Caco-2 (cell line): ENCODE results near the gene DNMBP. TPM values are rescaled to one million over a fixed set of nuclear protein-coding genes. Genes with fewer than 3 reads are reported as not detected.
"Not testable (repeated sequence)": the region's sequence is repeated elsewhere in the genome, so short reads cannot be mapped to it uniquely, and the experiment has no call there.

Source experiments
- BruUV-seq: library from RNA; stranded (reverse); fragments of 400-500 nt; replicated peaks from 2 replicates; lab custom pipeline; 2021; lab: Mats Ljungman, UMichigan
- CTCF ChIA-PET: fragments of 300-600 bp; sonication (Branson Sonifier 250); formaldehyde crosslinking; loops from one replicate; lab custom pipeline; 2022; ENCODE audit warnings: antibody characterized with exemption; lab: Charles Lee
- POLR2A ChIA-PET: fragments of 300-600 bp; sonication (Branson Sonifier 250); formaldehyde crosslinking; loops from one replicate; lab custom pipeline; 2022; ENCODE audit warnings: antibody characterized with exemption; lab: Charles Lee
- DNase-seq, 2 experiments: peaks; one replicate each; pipeline versions ENCODE4 v3.0.0 to v3.0.0-alpha.2; 2020 to 2022
- H3K27me3 ChIP-seq: replicated peaks from 2 replicates; pipeline ENCODE4 v1.6.0; 2011; ENCODE audit warnings: low read length; ENCODE audit not compliant: control insufficient read depth, insufficient read depth
- H3K36me3 ChIP-seq: 2 replicates; pipeline ENCODE4 v1.5.1; 2011; ENCODE audit warnings: low read length; ENCODE audit not compliant: control insufficient read depth, insufficient read depth
- H3K4me1 ChIP-seq: fragments of 250-450 bp; sonication (Bioruptor Pico); 2 replicates; pipeline ENCODE4 v1.5.1; 2020; ENCODE audit warnings: mild to moderate bottlenecking
- H3K4me3 ChIP-seq: 2 replicates; pipeline ENCODE4 v1.5.1; 2011; ENCODE audit warnings: low read depth, mild to moderate bottlenecking, control low read depth, low read length
- H3K9me3 ChIP-seq: fragments of 250-450 bp; sonication (Bioruptor Pico); 2 replicates; pipeline ENCODE4 v1.5.1; 2020; ENCODE audit warnings: mild to moderate bottlenecking, moderate library complexity
- H3K27ac Mint-ChIP-seq: one replicate; pipeline ENCODE4 v1.8.0; 2022; ENCODE audit warnings: mixed read lengths; ENCODE audit not compliant: unreplicated experiment
- H3K27me3 Mint-ChIP-seq: one replicate; pipeline ENCODE4 v1.8.0; 2022; ENCODE audit warnings: mixed read lengths; ENCODE audit not compliant: insufficient read depth, unreplicated experiment
- H3K36me3 Mint-ChIP-seq: one replicate; pipeline ENCODE4 v1.8.0; 2022; ENCODE audit warnings: mild to moderate bottlenecking, mixed read lengths; ENCODE audit not compliant: insufficient read depth, unreplicated experiment
- H3K4me1 Mint-ChIP-seq: one replicate; pipeline ENCODE4 v1.8.0; 2022; ENCODE audit warnings: low read depth, mixed read lengths; ENCODE audit not compliant: unreplicated experiment
- H3K4me3 Mint-ChIP-seq: one replicate; pipeline ENCODE4 v1.8.0; 2022; ENCODE audit warnings: mild to moderate bottlenecking, moderate library complexity, mixed read lengths; ENCODE audit not compliant: unreplicated experiment
- H3K9me3 Mint-ChIP-seq: one replicate; pipeline ENCODE4 v1.8.0; 2022; ENCODE audit warnings: mixed read lengths; ENCODE audit not compliant: unreplicated experiment
- CTCF ChIP-seq, 2 experiments: fragments of 200-600 bp in 1 of 2; IDR thresholded peaks; 1 replicate in 1 of 2; 2 replicates in 1 of 2; pipeline versions ENCODE4 v1.5.1 to v1.8.0; 2011 to 2022; ENCODE audit warnings: antibody characterized with exemption in 1 of 2, control low read depth in 1 of 2, inconsistent platforms in 1 of 2, low read depth in 1 of 2, low read length in 1 of 2, mild to moderate bottlenecking in 1 of 2, moderate library complexity in 1 of 2; ENCODE audit not compliant: insufficient read depth in 1 of 2, severe bottlenecking in 1 of 2, unreplicated experiment in 1 of 2
- intact Hi-C: fragments of 100-400 bp; cut with micrococcal nuclease; formaldehyde crosslinking; loops from one replicate; pipeline ENCODE4 v1.10.0; 2022; ENCODE audit not compliant: unreplicated experiment
- total RNA-seq: library from RNA; stranded (reverse); gene quantifications from 2 replicates; pipeline ENCODE4 v1.2.3, GENCODE V29; 2022

DNMBP gene
- total RNA-seq, 1 experiment from 2014 or later = 30.6 TPM

- Mint-ChIP-seq H3K27ac (no peak overlapping the region), H3K27me3 (no peaks in the 10 kb centered on the region), H3K9me3 (peaks cover 24% of the 10 kb centered on the region), H3K36me3 (peaks cover 23% of the 10 kb centered on the region), H3K4me3 (no peak overlapping the region), H3K4me1 (no peaks in the 10 kb centered on the region)
- DNase-seq = no peak
- intact Hi-C loops = no loop called here
- Histone ChIP-seq H3K9me3 (peaks cover 14% of the 10 kb centered on the region; the same call in 1 of the 2 replicates), H3K4me3 (no peak overlapping the region), H3K4me1 (no peaks in the 10 kb centered on the region), H3K36me3 (no peaks in the 10 kb centered on the region), H3K27me3 (no peaks in the 10 kb centered on the region)
- no TSS peak for BruUV-seq
- TF ChIP-seq CTCF (IDR thresholded peaks at IDR 0.05; ENCODE audit: insufficient read depth in 1 of 2, low read depth in 1 of 2, low read length in 1 of 2, severe bottlenecking in 1 of 2, unreplicated experiment in 1 of 2) = no peak
- CTCF ChIA-PET = interaction anchor here (0.6 kb wide), 1 partner anchor 516 kb away, joined by 3 read pairs; no protein-coding TSS in a partner anchor
- POLR2A ChIA-PET = no interaction called here
Measured at GRCh38 chr10:99952799-99953198, 56.9 kb downstream of the DNMBP start.

DNA sequence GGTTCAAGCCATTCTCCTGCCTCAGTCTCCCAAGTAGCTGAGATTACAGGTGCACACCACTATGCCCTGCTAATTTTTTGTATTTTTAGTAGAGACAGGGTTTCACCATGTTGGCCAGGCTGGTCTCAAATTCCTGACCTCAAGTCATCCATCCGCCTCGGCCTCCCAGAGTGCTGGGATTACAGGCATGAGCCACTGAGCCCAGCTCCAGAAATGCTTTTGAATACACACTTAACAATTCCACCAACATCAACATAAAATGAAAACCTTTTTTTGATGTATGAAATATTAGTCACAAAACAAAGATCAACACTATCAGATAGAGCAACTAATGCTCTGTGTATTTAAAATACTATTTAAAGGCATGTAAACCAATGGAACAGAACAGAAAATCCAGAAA lies 63.7 kb downstream of the DNMBP start:
- H3K27me3 ChIP-seq, POLR2A ChIA-PET, H3K27ac Mint-ChIP-seq: not testable (repeated sequence)

DNA sequence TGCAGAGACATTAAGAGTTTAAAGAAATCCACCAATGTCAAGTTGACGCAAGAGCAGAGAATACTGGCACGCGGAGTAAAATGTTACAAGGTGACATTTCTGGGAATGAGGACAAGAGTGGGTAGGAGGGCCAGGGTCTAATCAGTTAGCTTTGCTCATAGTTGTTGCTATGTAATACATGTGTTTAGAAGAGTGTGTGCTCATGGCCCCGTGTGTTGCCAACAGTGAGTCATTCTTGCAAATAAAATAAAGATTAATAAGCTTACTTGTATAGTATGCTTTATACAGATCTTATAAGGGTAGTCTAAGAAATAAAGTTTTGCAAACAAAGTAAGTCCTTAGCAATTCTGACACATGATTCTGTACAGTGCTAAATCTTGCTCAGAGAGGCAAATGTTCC lies 64.5 kb downstream of the DNMBP start:
- ChIA-PET CTCF (no interaction called here), POLR2A (interaction anchor here (0.6 kb wide), 1 partner anchor 14 kb away, joined by 3 read pairs; no protein-coding TSS in a partner anchor)
- no peak for DNase-seq
- 0 out of 2 replicates have a peak, but pooled peaks cover 5% of the 10 kb centered on the region for H3K9me3 ChIP-seq
- Mint-ChIP-seq H3K27me3 (no peaks in the 10 kb centered on the region), H3K4me1 (no peaks in the 10 kb centered on the region), H3K36me3 (peaks cover 4% of the 10 kb centered on the region), H3K27ac (no peak overlapping the region), H3K9me3 (peaks cover 27% of the 10 kb centered on the region), H3K4me3 (no peak overlapping the region)
- no peaks in the 10 kb centered on the region for H3K4me1 ChIP-seq
- H3K36me3 ChIP-seq = no peaks in the 10 kb centered on the region
- H3K4me3 ChIP-seq = no peak overlapping the region
- intact Hi-C loops = no loop called here
- H3K27me3 ChIP-seq = no peaks in the 10 kb centered on the region
- no peak for TF ChIP-seq CTCF (IDR thresholded peaks at IDR 0.05; ENCODE audit: insufficient read depth in 1 of 2, low read depth in 1 of 2, low read length in 1 of 2, severe bottlenecking in 1 of 2, unreplicated experiment in 1 of 2)
- no TSS peak for BruUV-seq

More for the DNA sequence above, 63.7 kb downstream of the DNMBP start:
- peaks cover 12% of the 10 kb centered on the region for H3K36me3 Mint-ChIP-seq
- H3K4me3 Mint-ChIP-seq, BruUV-seq, H3K36me3 ChIP-seq, H3K4me3 ChIP-seq, H3K27me3 Mint-ChIP-seq, CTCF ChIA-PET, intact Hi-C loops, DNase-seq, H3K4me1 ChIP-seq, H3K4me1 Mint-ChIP-seq: not testable (repeated sequence)
- peaks cover 11% of the 10 kb centered on the region; the same call in 1 of the 2 replicates for H3K9me3 ChIP-seq
- peaks cover 22% of the 10 kb centered on the region for H3K9me3 Mint-ChIP-seq
